Renal cortex interstitium (tissue), 11 donors: Measurements from ENCODE around the gene HIVEP3. TPM values are rescaled to one million over a fixed set of nuclear protein-coding genes. Genes with fewer than 3 reads are reported as not detected.

Experiments
- DNase-seq, 11 donors: peaks; one replicate each; pipeline ENCODE4 v3.0.0-alpha.2; 2013; ENCODE audit warnings: low read depth in 9 of 11, low spot score in 4 of 11; ENCODE audit errors: extremely low read depth in 1 of 11
- polyA plus RNA-seq, 3 donors: library from polyadenylated mRNA; unstranded; fragments of 120-200 nt; gene quantifications; one replicate each; pipeline ENCODE4 v1.2.1, GENCODE V29; 2013; ENCODE audit not compliant: insufficient read length in 3 of 3

Gene HIVEP3
- polyA plus RNA-seq, 3 donors, result 3.4 to 4.6 (median 4.1) TPM

GRCh38 chr1:41502912-41503311, 415.8 kb downstream of the HIVEP3 start:
- DNase-seq, result peak in 4 of 11 donors; percentile 55 to 76 (median 74)

- no peak for DNase-seq
These were observed 417.1 kb downstream of the HIVEP3 start for GRCh38 chr1:41501581-41501980.

- no peak for DNase-seq
These were observed 417.8 kb downstream of the HIVEP3 start for GRCh38 chr1:41500781-41501518.

- DNase-seq, result no peak
These were observed 418.3 kb downstream of the HIVEP3 start for GRCh38 chr1:41500378-41500777.

GRCh38 chr1:41499591-41499990, 419.1 kb downstream of the HIVEP3 start:
- DNase-seq, result no peak

- no peak for DNase-seq
These were observed 419.9 kb downstream of the HIVEP3 start for GRCh38 chr1:41498804-41499203.

GRCh38 chr1:41498391-41498790, 420.3 kb downstream of the HIVEP3 start:
- no peak for DNase-seq

GRCh38 chr1:41497461-41498030, 421.2 kb downstream of the HIVEP3 start:
- DNase-seq, result no peak

GRCh38 chr1:41497056-41497440, 421.7 kb downstream of the HIVEP3 start:
- DNase-seq, result no peak

GRCh38 chr1:41496080-41497055, 422.4 kb downstream of the HIVEP3 start:
- peak in 8 of 11 donors; percentile 67 to 84 (median 78) for DNase-seq

- no peak for DNase-seq
These were observed 423.3 kb downstream of the HIVEP3 start for GRCh38 chr1:41495210-41495948.

- DNase-seq, result no peak
These were observed 424.1 kb downstream of the HIVEP3 start for GRCh38 chr1:41494351-41495209.

- no peak for DNase-seq
These were observed 424.9 kb downstream of the HIVEP3 start for GRCh38 chr1:41493626-41494350.

- DNase-seq, result no peak
These were observed 425.6 kb downstream of the HIVEP3 start for GRCh38 chr1:41493117-41493536.

GRCh38 chr1:41492341-41492848, 426.3 kb downstream of the HIVEP3 start:
- DNase-seq, result no peak

- DNase-seq, result no peak
These were observed 427.8 kb downstream of the HIVEP3 start for GRCh38 chr1:41490911-41491310.

GRCh38 chr1:41489561-41489960, 429.2 kb downstream of the HIVEP3 start:
- DNase-seq, result no peak
